Mucosa of descending colon (tissue), 3 donors: ENCODE data around the gene WIPF3. TPM values are rescaled to one million over a fixed set of nuclear protein-coding genes. Genes with fewer than 3 reads are reported as not detected.

Experiments used
- ATAC-seq: fragments of 200-7000 bp; cut with Tn5 transposase; one replicate; pipeline ENCODE4 v1.9.1; 2020; ENCODE audit warnings: mild to moderate bottlenecking, moderate library complexity
- DNase-seq, 3 donors: peaks; one replicate each; pipeline ENCODE4 v3.0.0-alpha.2; 2020
- H3K36me3 ChIP-seq: fragments of 200-600 bp; one replicate; pipeline ENCODE4 v1.8.0; 2021; ENCODE audit warnings: low read depth, mild to moderate bottlenecking
- H3K4me1 ChIP-seq: fragments of 200-600 bp; one replicate; pipeline ENCODE4 v1.8.0; 2021; ENCODE audit warnings: low read depth, mild to moderate bottlenecking
- H3K4me3 ChIP-seq: fragments of 200-600 bp; one replicate; pipeline ENCODE4 v1.8.0; 2021; ENCODE audit warnings: mild to moderate bottlenecking
- H3K9me3 ChIP-seq: fragments of 200-600 bp; one replicate; pipeline ENCODE4 v1.8.0; 2021; ENCODE audit warnings: mild to moderate bottlenecking
- intact Hi-C, 2 donors: fragments of 100-400 bp; cut with DNase I in 1 of 2; cut with micrococcal nuclease in 1 of 2; formaldehyde crosslinking; loops; one replicate each; pipeline versions ENCODE4 v1.11.0 to v1.11.1; 2022; cut with DNase I, micrococcal nuclease
- total RNA-seq, 3 donors: library from RNA; stranded (reverse); fragmentation: NEBNext Ultra II Directional in 2 of 3; extraction: Animal tissue kit (Norgen Biotek cat#: 25700) in 2 of 3; gene quantifications; one replicate each; pipeline versions ENCODE4 v1.2.1 to v1.2.4, GENCODE V29; 2021 to 2023
- TF ChIP-seq, protein P1 (sequence below): fragments of 200-600 bp; IDR thresholded peaks from one replicate; pipeline ENCODE4 v1.8.0; 2022; ENCODE audit warnings: antibody characterized with exemption, mild to moderate bottlenecking
- donor health status: DM: no; HTN: no; CAD: no; lungs with moderate emphysema.
- donor health status: DM: no; HTN: no; CAD: no.
- donor health status: DM: no; HTN: yes; CAD: no.

Gene WIPF3
- total RNA-seq, 3 donors from 2014 or later: 0.89 to 2.2 (median 1.2) TPM

DNA sequence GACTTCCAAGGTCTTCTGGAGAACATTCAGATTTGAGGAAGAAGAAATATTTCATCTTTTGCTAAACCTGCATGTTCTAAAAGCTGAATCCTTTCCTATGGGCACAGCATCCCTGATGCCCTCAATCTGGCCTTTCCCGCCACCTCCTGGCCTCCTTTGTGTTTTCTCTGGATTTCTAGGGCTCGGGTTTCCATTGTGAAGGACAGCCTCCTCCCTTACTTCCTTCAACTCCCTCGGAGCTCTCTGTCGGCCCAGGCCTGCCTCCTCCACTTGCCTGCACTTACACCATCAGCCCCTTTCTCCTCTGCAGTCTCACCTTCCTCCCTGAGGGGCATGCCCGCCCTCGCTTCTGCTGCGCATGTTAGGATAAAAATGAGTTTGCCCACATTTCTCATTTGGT lies 75.4 kb downstream of the WIPF3 start:
- DNase-seq: no peak
- H3K4me3 ChIP-seq: no peak overlapping the region
- TF ChIP-seq, protein P1, sequence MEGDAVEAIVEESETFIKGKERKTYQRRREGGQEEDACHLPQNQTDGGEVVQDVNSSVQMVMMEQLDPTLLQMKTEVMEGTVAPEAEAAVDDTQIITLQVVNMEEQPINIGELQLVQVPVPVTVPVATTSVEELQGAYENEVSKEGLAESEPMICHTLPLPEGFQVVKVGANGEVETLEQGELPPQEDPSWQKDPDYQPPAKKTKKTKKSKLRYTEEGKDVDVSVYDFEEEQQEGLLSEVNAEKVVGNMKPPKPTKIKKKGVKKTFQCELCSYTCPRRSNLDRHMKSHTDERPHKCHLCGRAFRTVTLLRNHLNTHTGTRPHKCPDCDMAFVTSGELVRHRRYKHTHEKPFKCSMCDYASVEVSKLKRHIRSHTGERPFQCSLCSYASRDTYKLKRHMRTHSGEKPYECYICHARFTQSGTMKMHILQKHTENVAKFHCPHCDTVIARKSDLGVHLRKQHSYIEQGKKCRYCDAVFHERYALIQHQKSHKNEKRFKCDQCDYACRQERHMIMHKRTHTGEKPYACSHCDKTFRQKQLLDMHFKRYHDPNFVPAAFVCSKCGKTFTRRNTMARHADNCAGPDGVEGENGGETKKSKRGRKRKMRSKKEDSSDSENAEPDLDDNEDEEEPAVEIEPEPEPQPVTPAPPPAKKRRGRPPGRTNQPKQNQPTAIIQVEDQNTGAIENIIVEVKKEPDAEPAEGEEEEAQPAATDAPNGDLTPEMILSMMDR: no peak
- intact Hi-C loops: no loop called here
- H3K9me3 ChIP-seq: no peaks in the 10 kb centered on the region
- peaks cover 10% of the 10 kb centered on the region for H3K4me1 ChIP-seq
- ATAC-seq: no peak
- no peaks in the 10 kb centered on the region for H3K36me3 ChIP-seq

- H3K4me3 ChIP-seq: no peak overlapping the region
- DNase-seq (no peak), ATAC-seq (no peak)
- H3K4me1 ChIP-seq: peaks cover 10% of the 10 kb centered on the region
- H3K36me3 ChIP-seq: no peaks in the 10 kb centered on the region
- no peaks in the 10 kb centered on the region for H3K9me3 ChIP-seq
- TF ChIP-seq, protein P1: no peak
- intact Hi-C loops: no loop called here
Measured at GRCh38 chr7:29882481-29882880, 76.2 kb downstream of the WIPF3 start.

GRCh38 chr7:29883462-29884398 lies 77.4 kb downstream of the WIPF3 start:
- Histone ChIP-seq H3K9me3 (no peaks in the 10 kb centered on the region), H3K36me3 (no peaks in the 10 kb centered on the region), H3K4me3 (no peak overlapping the region), H3K4me1 (peaks cover 10% of the 10 kb centered on the region)
- DNase-seq (peak; percentile 38 to 57 (median 55)), ATAC-seq (peak; percentile 80)
- intact Hi-C loops: no loop called here
- TF ChIP-seq, protein P1: no peak

DNA sequence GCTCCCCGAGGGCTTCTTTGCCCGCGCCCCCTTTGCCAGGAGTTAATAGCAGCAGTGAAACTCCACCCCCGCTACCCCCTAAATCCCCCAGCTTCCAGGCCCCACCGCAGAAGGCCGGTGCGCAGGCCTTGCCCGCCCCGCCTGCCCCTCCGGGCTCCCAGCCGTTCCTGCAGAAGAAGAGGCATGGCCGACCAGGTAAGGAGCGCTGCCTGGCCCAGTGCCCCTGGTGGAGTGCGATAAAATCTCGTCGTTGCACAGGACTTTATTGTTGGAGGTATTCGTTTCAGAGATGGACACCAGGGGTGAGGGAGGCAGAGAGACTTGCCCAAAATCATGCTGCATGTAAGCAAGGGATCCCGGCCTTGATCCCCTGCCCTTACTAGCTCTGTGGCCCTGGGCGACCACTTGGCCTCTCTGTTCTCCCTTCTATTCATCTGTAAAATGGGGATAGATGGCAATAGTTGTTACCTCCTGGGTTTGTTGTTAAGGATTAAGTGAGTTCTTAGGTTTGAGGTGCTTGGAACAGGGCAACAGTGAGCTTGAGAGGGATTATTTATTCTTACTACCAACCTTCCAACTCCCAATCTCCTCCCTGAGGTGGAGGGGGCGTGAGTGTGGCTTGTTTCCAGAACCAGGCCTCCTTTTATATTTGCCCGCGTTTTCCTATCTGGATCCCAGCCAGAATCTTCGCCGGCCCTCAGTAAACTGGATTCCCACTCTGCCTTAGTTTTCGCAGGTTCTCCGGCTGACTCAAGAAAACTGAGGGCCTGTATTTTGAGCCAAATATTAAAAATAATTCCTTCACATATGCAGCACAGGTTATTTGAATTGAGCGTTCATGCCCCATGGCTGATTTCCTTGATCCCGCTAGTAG lies 78.3 kb downstream of the WIPF3 start:
- peak; percentile 78 for ATAC-seq
- DNase-seq: peak in 2 of 3 donors; percentile 59 to 62

DNA sequence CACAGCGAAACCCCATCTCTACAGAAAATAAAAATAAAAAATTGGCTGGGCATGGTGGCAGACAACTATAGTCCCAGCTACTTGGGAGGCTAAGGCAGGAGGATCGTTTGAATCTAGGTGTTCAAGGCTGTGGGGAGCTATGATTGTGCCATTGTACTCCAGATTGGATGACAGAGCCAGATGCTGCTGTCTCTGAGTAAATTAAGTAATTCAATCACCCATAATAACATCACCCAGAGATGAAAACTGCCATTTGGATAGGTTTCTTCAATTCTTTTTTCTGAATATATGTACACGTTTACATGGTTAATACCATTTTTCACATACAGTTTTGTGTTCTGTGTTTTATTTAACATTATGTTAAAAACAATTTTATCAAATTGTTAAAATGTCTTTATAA lies 79.3 kb downstream of the WIPF3 start:
- TF ChIP-seq, protein P1: no peak
- no peaks in the 10 kb centered on the region for H3K36me3 ChIP-seq
- ATAC-seq: no peak
- H3K9me3 ChIP-seq: no peaks in the 10 kb centered on the region
- H3K4me1 ChIP-seq: peaks cover 10% of the 10 kb centered on the region
- no peak overlapping the region for H3K4me3 ChIP-seq
- DNase-seq: no peak
- intact Hi-C loops: no loop called here

More for the DNA sequence above, 78.3 kb downstream of the WIPF3 start:
- TF ChIP-seq, protein P1: no peak
- H3K4me1 ChIP-seq: peaks cover 10% of the 10 kb centered on the region
- intact Hi-C loops: no loop called here
- H3K36me3 ChIP-seq: no peaks in the 10 kb centered on the region
- H3K4me3 ChIP-seq: no peak overlapping the region
- H3K9me3 ChIP-seq: no peaks in the 10 kb centered on the region
